Stomach smooth muscle (tissue), 2 donors: ENCODE measurements around the gene SIGLEC8.

Experiments used
- H3K27ac ChIP-seq: one replicate; pipeline ENCODE4 v1.7.0; 2013; ENCODE audit warnings: mild to moderate bottlenecking, low read length, inconsistent platforms
- H3K27me3 ChIP-seq, 2 donors: one replicate each; pipeline ENCODE4 v1.7.0; 2013; ENCODE audit warnings: low read length in 2 of 2; ENCODE audit not compliant: insufficient read depth in 2 of 2, control insufficient read depth in 1 of 2
- H3K36me3 ChIP-seq, 2 donors: one replicate each; pipeline ENCODE4 v1.7.0; 2013; ENCODE audit warnings: low read length in 2 of 2; ENCODE audit not compliant: control insufficient read depth in 2 of 2, insufficient read depth in 2 of 2
- H3K4me1 ChIP-seq: one replicate; pipeline ENCODE4 v1.7.0; 2013; ENCODE audit warnings: low read length; ENCODE audit not compliant: control insufficient read depth, insufficient read depth
- H3K4me3 ChIP-seq, 2 donors: one replicate each; pipeline ENCODE4 v1.7.0; 2013; ENCODE audit warnings: low read length in 2 of 2
- H3K9ac ChIP-seq, 2 donors: one replicate each; pipeline ENCODE4 v1.7.0; 2013; ENCODE audit warnings: low read length in 2 of 2, mild to moderate bottlenecking in 1 of 2
- H3K9me3 ChIP-seq, 2 donors: one replicate each; pipeline ENCODE4 v1.7.0; 2013; ENCODE audit warnings: low read length in 2 of 2; ENCODE audit not compliant: control insufficient read depth in 2 of 2
- donor health status: healthy.
- donor health status: Pancreatic carcinoma.

Gene SIGLEC8

DNA sequence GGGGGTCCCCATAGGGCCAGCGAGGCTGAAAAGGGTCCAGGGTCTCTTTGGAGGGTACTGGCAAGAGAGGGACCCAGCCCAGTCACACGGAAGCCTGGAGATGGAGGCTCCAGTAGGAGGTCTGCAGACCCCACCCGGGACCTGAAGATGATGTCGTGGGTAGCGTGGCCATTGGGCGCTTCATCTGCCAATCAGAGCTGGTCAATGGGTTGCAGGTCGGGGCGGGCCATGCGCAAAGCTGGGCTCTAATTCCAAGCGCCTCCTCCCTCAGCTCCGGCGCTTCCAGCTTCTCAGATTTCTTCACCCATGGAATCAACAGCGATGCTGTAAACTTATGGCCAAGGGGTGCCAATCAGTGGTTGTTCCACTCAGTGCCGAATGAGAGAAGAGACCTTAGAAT lies 32.4 kb upstream of the SIGLEC8 start:
- no peak overlapping the region for H3K9ac ChIP-seq

DNA sequence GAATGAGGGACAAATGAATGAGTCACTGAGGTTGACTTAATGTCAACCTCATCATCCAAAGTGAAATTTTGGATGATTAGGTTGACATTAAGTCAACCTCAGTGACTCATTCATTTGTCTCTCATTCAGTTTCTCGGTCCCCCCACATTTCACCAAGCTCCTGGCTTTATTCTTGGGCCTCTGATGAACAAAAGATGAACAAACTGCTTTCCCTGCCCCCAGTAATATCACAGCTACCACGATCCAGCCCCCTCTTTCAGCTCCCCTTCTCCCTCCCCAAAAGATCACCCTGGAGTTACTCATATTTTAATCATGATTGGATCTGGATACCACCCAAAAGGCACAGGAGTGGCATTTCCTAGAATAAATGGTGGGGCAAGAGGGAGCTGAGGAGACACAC lies 30.9 kb upstream of the SIGLEC8 start:
- Histone ChIP-seq H3K4me3 (no peak overlapping the region), H3K27me3 (peaks cover 0 to 4% of the 10 kb centered on the region in 2 donors), H3K36me3 (no peaks in the 10 kb centered on the region), H3K9ac (no peak overlapping the region), H3K27ac (no peak overlapping the region), H3K9me3 (no peaks in the 10 kb centered on the region), H3K4me1 (no peaks in the 10 kb centered on the region)

More for the DNA sequence above, 32.4 kb upstream of the SIGLEC8 start:
- H3K36me3 ChIP-seq = no peaks in the 10 kb centered on the region
- H3K27ac ChIP-seq = no peak overlapping the region
- H3K27me3 ChIP-seq = peaks cover 0 to 4% of the 10 kb centered on the region in 2 donors
- H3K9me3 ChIP-seq = no peaks in the 10 kb centered on the region
- H3K4me1 ChIP-seq = no peaks in the 10 kb centered on the region
- H3K4me3 ChIP-seq = no peak overlapping the region

DNA sequence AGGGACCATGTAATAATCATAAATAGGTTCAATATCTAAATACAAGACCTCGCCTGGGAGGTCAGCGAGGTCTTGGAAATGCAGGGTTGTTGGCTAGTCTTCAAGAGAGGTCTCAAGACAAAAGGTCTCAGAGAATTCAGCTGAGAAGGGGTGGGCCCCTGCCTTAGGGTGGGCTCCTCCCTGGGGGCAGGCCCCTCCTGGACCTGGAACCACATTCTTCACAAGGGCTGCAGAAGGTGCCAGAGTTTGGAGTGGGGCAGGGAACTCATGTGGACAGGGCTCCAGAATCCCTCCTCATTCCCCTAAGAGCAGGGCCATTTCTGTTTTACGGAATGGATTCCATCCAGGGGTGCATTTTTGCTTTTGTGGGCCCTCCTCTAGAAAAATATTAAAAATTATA lies 30.2 kb upstream of the SIGLEC8 start:
- Histone ChIP-seq H3K9ac (no peak overlapping the region), H3K36me3 (no peaks in the 10 kb centered on the region), H3K4me1 (no peaks in the 10 kb centered on the region), H3K27ac (no peak overlapping the region), H3K4me3 (no peak overlapping the region), H3K9me3 (no peaks in the 10 kb centered on the region), H3K27me3 (peaks cover 0 to 2% of the 10 kb centered on the region in 2 donors)

DNA sequence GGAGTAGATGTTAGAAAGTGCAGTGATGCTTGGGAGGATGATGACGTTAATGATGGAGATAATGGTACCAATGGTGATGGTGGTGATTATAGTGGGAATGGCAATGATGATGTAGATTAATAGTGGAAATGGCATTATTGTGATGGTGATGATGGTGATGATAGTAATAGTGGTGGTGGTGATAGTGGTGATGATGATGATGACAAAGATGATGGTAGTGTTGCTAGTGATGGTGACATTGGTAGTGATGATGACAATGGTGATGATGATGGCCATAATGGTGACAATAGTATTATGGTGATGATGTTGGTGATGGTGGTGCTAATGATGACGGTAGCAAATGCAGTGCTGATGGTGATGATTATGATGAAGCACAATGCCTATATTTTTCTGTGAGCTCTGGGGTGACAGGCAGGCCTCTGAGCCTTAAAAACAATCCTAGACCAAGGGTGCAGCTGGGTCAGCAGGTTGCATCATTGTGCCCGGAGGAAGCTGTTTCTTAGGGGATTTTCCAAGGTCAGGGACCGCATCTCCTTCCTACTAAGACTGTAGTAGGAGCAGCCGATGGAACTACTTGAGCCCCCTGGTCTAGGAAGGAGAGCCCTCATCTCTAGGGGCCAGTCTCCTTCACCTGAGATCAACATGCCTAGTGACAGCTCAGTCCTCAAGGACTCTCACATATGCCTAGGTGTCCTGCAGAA lies 27.9 kb upstream of the SIGLEC8 start:
- no peak overlapping the region for H3K4me3 ChIP-seq
- H3K36me3 ChIP-seq = no peaks in the 10 kb centered on the region
- H3K9ac ChIP-seq = no peak overlapping the region
- H3K27ac ChIP-seq = no peak overlapping the region
- H3K27me3 ChIP-seq = peaks cover 0 to 2% of the 10 kb centered on the region in 2 donors
- H3K9me3 ChIP-seq = no peaks in the 10 kb centered on the region
- H3K4me1 ChIP-seq = no peaks in the 10 kb centered on the region

GRCh38 chr19:51480590-51480989 lies 22.3 kb upstream of the SIGLEC8 start:
- Histone ChIP-seq H3K4me3 (no peak overlapping the region), H3K9ac (no peak overlapping the region), H3K9me3 (no peaks in the 10 kb centered on the region), H3K27me3 (peaks cover 7 to 22% of the 10 kb centered on the region in 2 donors), H3K27ac (no peak overlapping the region), H3K4me1 (no peaks in the 10 kb centered on the region), H3K36me3 (no peaks in the 10 kb centered on the region)

DNA sequence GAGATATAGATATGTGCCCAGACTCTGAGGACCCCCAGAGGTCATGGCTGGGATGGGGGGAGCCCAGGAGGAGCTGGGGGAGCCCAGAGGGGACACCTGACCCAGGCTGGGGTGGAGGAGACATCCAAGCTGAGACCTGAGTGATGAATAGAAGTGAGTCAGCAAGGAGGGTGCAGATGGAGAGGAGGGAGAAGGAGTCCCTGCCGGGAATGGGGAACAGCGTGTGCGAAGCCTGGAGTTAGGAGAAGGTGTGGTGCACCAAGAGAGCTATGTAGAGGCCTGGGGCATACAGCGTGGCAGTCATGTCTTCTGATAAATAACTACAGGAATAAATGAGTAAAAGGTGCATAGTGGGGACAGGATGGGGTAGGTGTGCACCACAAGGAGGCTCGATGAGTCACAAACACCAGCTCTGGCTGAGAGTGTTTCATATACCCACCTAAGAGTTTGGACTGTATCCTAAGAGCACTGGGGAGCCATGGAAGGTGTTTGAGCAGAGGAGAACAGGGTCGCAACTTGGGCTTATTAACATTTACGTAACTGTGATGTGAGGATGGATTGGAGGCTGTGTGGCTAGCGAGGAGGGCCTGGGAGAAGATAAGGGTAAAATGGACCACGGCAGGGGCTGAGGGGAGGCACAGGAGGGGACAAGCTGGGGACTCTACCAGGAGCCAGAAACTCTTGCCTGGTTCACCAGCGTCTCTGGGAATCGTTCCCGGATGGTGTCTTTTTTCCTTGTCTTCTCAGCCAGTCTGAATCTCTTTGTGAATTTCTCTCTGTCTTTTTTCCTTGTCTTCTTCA lies 21.5 kb upstream of the SIGLEC8 start:
- no peaks in the 10 kb centered on the region for H3K36me3 ChIP-seq
- H3K4me1 ChIP-seq = no peaks in the 10 kb centered on the region
- H3K27ac ChIP-seq = no peak overlapping the region
- H3K27me3 ChIP-seq = peaks cover 7 to 22% of the 10 kb centered on the region in 2 donors
- no peak overlapping the region for H3K9ac ChIP-seq
- H3K4me3 ChIP-seq = no peak overlapping the region
- no peaks in the 10 kb centered on the region for H3K9me3 ChIP-seq

GRCh38 chr19:51478381-51479234 lies 20.4 kb upstream of the SIGLEC8 start, which contains the start of gene CEACAM18:
CEACAM18 (plus strand) TSS chr19:51478539.
- H3K4me3 ChIP-seq = no peak within 1 kb of the TSS
- no peaks in the 10 kb centered on the region for H3K36me3 ChIP-seq
- H3K4me1 ChIP-seq = no peaks in the 10 kb centered on the region
- no peak within 1 kb of the TSS for H3K9ac ChIP-seq
- peaks cover 11 to 28% of the 10 kb centered on the region in 2 donors for H3K27me3 ChIP-seq
- no peak within 1 kb of the TSS for H3K27ac ChIP-seq
- H3K9me3 ChIP-seq = no peaks in the 10 kb centered on the region

DNA sequence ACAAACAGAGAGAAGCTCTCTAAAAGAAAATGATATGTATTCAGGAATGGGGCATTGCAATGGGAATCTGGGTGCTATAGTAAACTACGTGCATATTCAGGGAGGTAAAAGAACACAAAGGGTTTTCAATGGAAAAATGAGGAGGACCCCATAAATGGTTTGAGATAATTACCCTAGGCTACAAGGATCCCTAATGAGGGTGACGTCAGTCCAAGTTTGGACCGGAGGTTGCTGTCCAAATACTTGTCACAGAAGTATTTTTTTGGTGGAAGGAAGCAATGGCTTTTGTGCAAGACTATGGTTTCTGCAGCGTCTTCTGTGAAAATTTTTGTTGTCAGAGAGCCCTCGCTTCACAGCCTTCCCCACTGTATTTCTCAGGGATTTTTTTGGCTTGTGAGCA lies 19.1 kb upstream of the SIGLEC8 start:
- H3K4me3 ChIP-seq = no peak overlapping the region
- peaks cover 16 to 35% of the 10 kb centered on the region in 2 donors for H3K27me3 ChIP-seq
- H3K4me1 ChIP-seq = no peaks in the 10 kb centered on the region
- H3K27ac ChIP-seq = no peak overlapping the region
- H3K36me3 ChIP-seq = no peaks in the 10 kb centered on the region
- no peak overlapping the region for H3K9ac ChIP-seq
- H3K9me3 ChIP-seq = no peaks in the 10 kb centered on the region

DNA sequence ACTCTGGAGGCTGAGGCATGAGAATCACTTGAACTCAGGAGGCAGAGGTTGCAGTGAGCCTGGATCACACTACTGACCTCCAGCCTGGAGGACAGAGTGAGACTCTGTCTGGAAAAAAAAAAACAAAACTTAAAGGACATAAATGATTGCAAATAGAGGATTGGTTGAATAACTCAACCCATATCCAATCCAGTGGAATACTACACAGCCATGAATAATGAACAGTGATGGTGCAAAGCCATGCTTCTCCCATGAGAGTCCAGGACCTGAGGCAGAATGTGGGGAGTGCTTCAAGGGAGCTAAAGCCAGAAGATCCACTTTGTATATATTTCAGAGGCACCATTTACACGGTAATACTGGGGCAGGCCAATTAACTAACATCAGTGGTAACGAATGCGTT lies 17.9 kb upstream of the SIGLEC8 start:
- H3K9ac ChIP-seq = no peak overlapping the region
- no peaks in the 10 kb centered on the region for H3K36me3 ChIP-seq
- H3K27ac ChIP-seq = no peak overlapping the region
- H3K4me1 ChIP-seq = no peaks in the 10 kb centered on the region
- H3K9me3 ChIP-seq = no peaks in the 10 kb centered on the region
- H3K4me3 ChIP-seq = no peak overlapping the region
- H3K27me3 ChIP-seq = peaks cover 16 to 35% of the 10 kb centered on the region in 2 donors

DNA sequence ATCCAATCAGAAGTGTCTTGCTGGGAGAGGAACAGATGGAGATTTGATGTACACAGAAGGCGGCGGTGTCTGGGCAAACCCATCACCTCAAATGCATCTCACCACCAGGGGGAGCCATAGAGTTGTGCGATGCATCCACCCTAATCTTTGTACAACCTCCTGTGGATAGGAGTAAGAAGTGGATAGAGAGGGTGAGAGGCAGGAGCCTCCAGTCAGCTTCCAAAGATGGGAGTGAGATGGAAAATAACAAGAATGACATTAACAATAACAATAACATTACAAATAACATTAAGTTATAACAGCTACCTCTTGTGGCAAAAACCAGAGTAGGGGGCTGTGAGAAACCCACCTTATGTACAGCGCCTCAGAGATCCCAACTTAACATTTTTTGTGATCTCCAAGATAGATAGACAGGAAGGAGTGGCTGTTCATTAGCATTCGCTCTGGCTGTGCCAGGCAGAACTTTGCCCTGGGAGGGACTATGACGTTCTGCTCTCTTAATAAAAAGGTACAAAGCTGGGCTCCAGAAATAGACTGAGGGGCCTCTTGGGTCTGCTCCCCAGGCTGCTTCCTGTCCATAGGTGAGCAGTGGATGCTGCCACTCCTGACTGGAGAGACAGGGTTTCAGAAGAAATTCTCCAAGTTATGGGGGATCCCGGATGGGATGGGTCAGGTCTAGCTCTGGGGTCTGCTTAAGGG lies 14.9 kb upstream of the SIGLEC8 start:
- H3K9me3 ChIP-seq = no peaks in the 10 kb centered on the region
- no peak overlapping the region for H3K27ac ChIP-seq
- no peak overlapping the region for H3K9ac ChIP-seq
- H3K27me3 ChIP-seq = peaks cover 9 to 22% of the 10 kb centered on the region in 2 donors
- H3K4me3 ChIP-seq = no peak overlapping the region
- H3K36me3 ChIP-seq = no peaks in the 10 kb centered on the region
- H3K4me1 ChIP-seq = no peaks in the 10 kb centered on the region
